Heart right ventricle (tissue), 16 donors: Measurements from ENCODE around the gene MMP2. TPM values are rescaled to one million over a fixed set of nuclear protein-coding genes. Genes with fewer than 3 reads are reported as not detected.

ENCODE experiments used
- ATAC-seq, 8 donors: fragments of 200-7000 bp; cut with Tn5 transposase; one replicate each; pipeline ENCODE4 v1.9.1; 2020; ENCODE audit warnings: mild to moderate bottlenecking in 8 of 8, moderate library complexity in 8 of 8, moderate number of reproducible peaks in 1 of 8
- DNase-seq, 2 donors: peaks; one replicate each; pipeline ENCODE4 v3.0.0-alpha.2; 2020
- H3K27ac ChIP-seq, 10 donors: fragments of 200-600 bp; sonication (generic) in 2 of 10; one replicate each; pipeline versions ENCODE4 v1.5.0 to v1.8.0; 2020 to 2022; ENCODE audit warnings: mild to moderate bottlenecking in 3 of 10
- H3K27me3 ChIP-seq, 7 donors: fragments of 200-600 bp; one replicate each; pipeline ENCODE4 v1.8.0; 2021 to 2022; ENCODE audit warnings: mild to moderate bottlenecking in 2 of 7
- H3K36me3 ChIP-seq, 9 donors: fragments of 200-600 bp; sonication (generic) in 1 of 9; one replicate each; pipeline versions ENCODE4 v1.5.0 to v1.8.0; 2020 to 2022; ENCODE audit warnings: mild to moderate bottlenecking in 2 of 9
- H3K4me1 ChIP-seq, 9 donors: fragments of 200-600 bp; sonication (generic) in 1 of 9; one replicate each; pipeline versions ENCODE4 v1.5.0 to v1.8.0; 2020 to 2022; ENCODE audit warnings: mild to moderate bottlenecking in 4 of 9
- H3K4me3 ChIP-seq, 10 donors: fragments of 200-600 bp; sonication (generic) in 2 of 10; one replicate each; pipeline versions ENCODE4 v1.5.0 to v1.8.0; 2020 to 2022; ENCODE audit warnings: mild to moderate bottlenecking in 7 of 10, moderate library complexity in 2 of 10
- H3K9me3 ChIP-seq, 11 donors: fragments of 200-600 bp in 10 of 11; sonication (generic) in 2 of 11; one replicate each; pipeline versions ENCODE4 v1.5.0 to v1.8.0; 2013 to 2022; ENCODE audit warnings: mild to moderate bottlenecking in 2 of 11, control low read depth in 1 of 11, moderate library complexity in 1 of 11
- CTCF ChIP-seq, 9 donors: fragments of 200-600 bp; sonication (generic) in 2 of 9; IDR thresholded peaks; one replicate each; pipeline versions ENCODE4 v1.5.0 to v1.8.0; 2021 to 2022; ENCODE audit warnings: antibody characterized with exemption in 9 of 9, mild to moderate bottlenecking in 5 of 9, moderate library complexity in 1 of 9
- WGBS, 2 donors: extraction: QIAGEN DNeasy Blood & Tissue Kit; methylation state at CpG; one replicate each; pipeline ENCODE4 v1.1.7; 2013; ENCODE audit warnings: inconsistent platforms in 1 of 2; 5-methylcytosine and 5-hydroxymethylcytosine counted together
- intact Hi-C, 10 donors: fragments of 100-400 bp; cut with DNase I; formaldehyde crosslinking; loops; one replicate each; pipeline versions ENCODE4 v1.11.1 to v1.14.2; 2022
- polyA plus RNA-seq, 2 donors: library from polyadenylated mRNA; stranded (reverse); fragments of 200-250 nt; gene quantifications; one replicate each; pipeline ENCODE4 v1.2.3, GENCODE V29; 2013
- total RNA-seq, 10 donors: library from RNA; stranded (reverse); fragmentation: NEBNext Ultra II Directional in 3 of 10; extraction: Animal tissue kit (Norgen Biotek cat#: 25700) in 3 of 10; gene quantifications; one replicate each; pipeline versions ENCODE4 v1.2.1 to v1.2.4, GENCODE V29; 2021 to 2023
- donor health status: Arrhythmogenic right ventricular cardiomyopathy.
- donor health status: ischemic (EF 13 %, LVEDD 7.1; RV severe dilation, severe dysfunction).
- donor health status: healthy with polysubstance abuse.
- donor health status: DM: no; HTN: yes; CAD: no.
- donor health status: DM: no; HTN: no; CAD: no.
- donor health status: ischemic (EF 25% LVEDD 6.9; RV normal size, moderate dysfunction).
- donor health status: ischemic (EF 25% LVEDD 5.7; RV mildly dilated, moderate dysfunction).
- donor health status: healthy.
- donor health status: DM: yes; HTN: yes; CAD: no.
- donor health status: Ischemic cardiomyopathy.
- donor health status: ischemic (EF 35%, LVEDD 5.7; RV mildly dilated, moderate dysfunction).
- donor health status: nonischemic (EF 11% LVEDD 7.7; RV severe dilation, severe dysfunction).
- donor health status: DM: yes; HTN: yes; CAD: no.
- donor health status: PGD.
- donor health status: ischemic (EF 29% LVEDD 5.4; RV normal size, mild dysfunction).
- donor health status: nonischemic (EF 23%, LVEDD 6.1; RV moderate dilation, normal function).

Gene MMP2
- total and polyA plus RNA-seq, 12 donors = 36.1 to 157 (median 88.0) TPM

GRCh38 chr16:55499951-55500529 is 21.0 kb downstream of the MMP2 start:
- H3K27me3 ChIP-seq = no peaks in the 10 kb centered on the region
- ATAC-seq = peak in 1 of 8 donors; percentile 36
- H3K4me3 ChIP-seq = no peak overlapping the region
- WGBS, 2 donors = 67 to 75% methylated on average over 10 of the region's 10 CpGs
- peaks cover 0 to 42% (median 0%) of the 10 kb centered on the region in 9 donors for H3K36me3 ChIP-seq
- H3K9me3 ChIP-seq = no peaks in the 10 kb centered on the region
- H3K27ac ChIP-seq = peak overlapping the region in 3 of 10 donors; percentile 35 to 51 (median 37)
- intact Hi-C loops = loop anchor here in 7 of 10 donors (5.0 to 10.0 kb wide), 3 partner anchors 42 to 205 kb away; no protein-coding TSS in a partner anchor
- no peak for DNase-seq
- TF ChIP-seq CTCF (IDR thresholded peaks at IDR 0.05) = no peak
- peaks cover 4 to 73% (median 47%) of the 10 kb centered on the region in 9 donors for H3K4me1 ChIP-seq

GRCh38 chr16:55500530-55501011 is 21.6 kb downstream of the MMP2 start:
- intact Hi-C loops = no loop called here
- H3K4me1 ChIP-seq = peaks cover 4 to 68% (median 47%) of the 10 kb centered on the region in 9 donors
- no peaks in the 10 kb centered on the region for H3K27me3 ChIP-seq
- DNase-seq (peak; percentile 50 to 83), ATAC-seq (peak; percentile 66 to 78 (median 74))
- peaks cover 0 to 47% (median 0%) of the 10 kb centered on the region in 9 donors for H3K36me3 ChIP-seq
- H3K27ac ChIP-seq = peak overlapping the region in 4 of 10 donors; percentile 0 to 56 (median 36)
- no peak for TF ChIP-seq CTCF (IDR thresholded peaks at IDR 0.05)
- no peak overlapping the region for H3K4me3 ChIP-seq
- 23 to 27% methylated on average over 3 of the region's 3 CpGs for WGBS, 2 donors
- no peaks in the 10 kb centered on the region for H3K9me3 ChIP-seq

- intact Hi-C loops = no loop called here
- no peaks in the 10 kb centered on the region for H3K27me3 ChIP-seq
- ATAC-seq (no peak), DNase-seq (no peak)
- H3K27ac ChIP-seq = peak overlapping the region in 2 of 10 donors; percentile 37
- no peaks in the 10 kb centered on the region for H3K9me3 ChIP-seq
- peaks cover 4 to 60% (median 44%) of the 10 kb centered on the region in 9 donors for H3K4me1 ChIP-seq
- TF ChIP-seq CTCF (IDR thresholded peaks at IDR 0.05) = peak in 2 of 9 donors; percentile 29 to 35
- WGBS, 2 donors = 91 to 95% methylated on average over 9 of the region's 9 CpGs
- H3K4me3 ChIP-seq = no peak overlapping the region
- H3K36me3 ChIP-seq = peaks cover 0 to 53% (median 0%) of the 10 kb centered on the region in 9 donors
Measured at GRCh38 chr16:55501549-55502322, 22.7 kb downstream of the MMP2 start.

- DNase-seq = peak; percentile 88 to 90
- peaks cover 0 to 50% (median 0%) of the 10 kb centered on the region in 9 donors for H3K36me3 ChIP-seq
- H3K4me3 ChIP-seq = no peak overlapping the region
- TF ChIP-seq CTCF (IDR thresholded peaks at IDR 0.05) = peak in 6 of 9 donors; percentile 6 to 45 (median 25)
- WGBS, 2 donors = 17 to 19% methylated on average over 13 of the region's 13 CpGs
- H3K9me3 ChIP-seq = no peaks in the 10 kb centered on the region
- intact Hi-C loops = no loop called here
- H3K4me1 ChIP-seq = peaks cover 4 to 60% (median 44%) of the 10 kb centered on the region in 9 donors
- H3K27ac ChIP-seq = peak overlapping the region in 9 of 10 donors; percentile 0 to 69 (median 31)
- H3K27me3 ChIP-seq = no peaks in the 10 kb centered on the region
- ATAC-seq = peak; percentile 82 to 89 (median 88)
Measured at GRCh38 chr16:55502801-55503366, 23.9 kb downstream of the MMP2 start.
